Body of pancreas (tissue), 4 donors: ENCODE measurements around the gene CTSE.

ENCODE experiments used
- POLR2A ChIP-seq, 3 donors: fragments of 450-650 bp; IDR thresholded peaks; one replicate each; pipeline ENCODE4 v1.6.1; 2016; ENCODE audit warnings: antibody characterized with exemption in 3 of 3, mild to moderate bottlenecking in 2 of 3
- TF ChIP-seq, protein P1 (sequence below), 7 experiments: fragments of 450-650 bp in 4 of 7; fragments of 200-600 bp in 3 of 7; sonication (generic) in 3 of 7; IDR thresholded peaks; one replicate each; pipeline ENCODE4 v1.5.1; 2016 to 2019; ENCODE audit warnings: antibody characterized with exemption in 7 of 7

DNA sequence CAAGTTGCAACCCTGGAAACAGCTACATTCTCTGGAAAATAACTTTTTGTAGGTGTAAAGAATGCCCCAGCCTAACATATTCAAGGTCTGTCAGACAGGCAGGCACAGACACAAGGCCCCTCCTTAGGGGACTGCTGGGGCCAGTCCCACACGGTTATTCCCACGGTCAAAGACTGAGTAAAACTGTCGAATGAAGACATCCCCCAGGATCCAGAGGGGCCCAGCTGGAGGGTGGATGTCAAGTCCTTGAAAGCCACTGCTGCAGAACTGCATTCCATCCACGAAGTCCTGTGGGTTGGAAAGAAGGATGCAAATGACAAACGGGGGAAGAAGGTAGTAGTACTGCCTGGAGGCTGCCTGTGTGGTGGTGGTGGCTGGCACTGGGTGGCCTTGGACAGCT, 13.6 kb downstream of the CTSE start:
- TF ChIP-seq, protein P1, sequence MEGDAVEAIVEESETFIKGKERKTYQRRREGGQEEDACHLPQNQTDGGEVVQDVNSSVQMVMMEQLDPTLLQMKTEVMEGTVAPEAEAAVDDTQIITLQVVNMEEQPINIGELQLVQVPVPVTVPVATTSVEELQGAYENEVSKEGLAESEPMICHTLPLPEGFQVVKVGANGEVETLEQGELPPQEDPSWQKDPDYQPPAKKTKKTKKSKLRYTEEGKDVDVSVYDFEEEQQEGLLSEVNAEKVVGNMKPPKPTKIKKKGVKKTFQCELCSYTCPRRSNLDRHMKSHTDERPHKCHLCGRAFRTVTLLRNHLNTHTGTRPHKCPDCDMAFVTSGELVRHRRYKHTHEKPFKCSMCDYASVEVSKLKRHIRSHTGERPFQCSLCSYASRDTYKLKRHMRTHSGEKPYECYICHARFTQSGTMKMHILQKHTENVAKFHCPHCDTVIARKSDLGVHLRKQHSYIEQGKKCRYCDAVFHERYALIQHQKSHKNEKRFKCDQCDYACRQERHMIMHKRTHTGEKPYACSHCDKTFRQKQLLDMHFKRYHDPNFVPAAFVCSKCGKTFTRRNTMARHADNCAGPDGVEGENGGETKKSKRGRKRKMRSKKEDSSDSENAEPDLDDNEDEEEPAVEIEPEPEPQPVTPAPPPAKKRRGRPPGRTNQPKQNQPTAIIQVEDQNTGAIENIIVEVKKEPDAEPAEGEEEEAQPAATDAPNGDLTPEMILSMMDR (IDR thresholded peaks at IDR 0.05): no peak
- no peak for TF ChIP-seq POLR2A (IDR thresholded peaks at IDR 0.05)
